Thyroid gland (tissue), 4 donors: Measurements from ENCODE around the gene UNKL.

Experiments used
- POLR2A ChIP-seq, 2 donors: fragments of 450-650 bp; IDR thresholded peaks; one replicate each; pipeline ENCODE4 v1.6.1; 2017; ENCODE audit warnings: antibody characterized with exemption in 2 of 2, mild to moderate bottlenecking in 2 of 2, moderate library complexity in 1 of 2
- TF ChIP-seq, protein P1 (sequence below), 6 experiments: fragments of 200-600 bp in 3 of 6; fragments of 450-650 bp in 3 of 6; sonication (generic) in 3 of 6; IDR thresholded peaks; one replicate each; pipeline ENCODE4 v1.5.1; 2016 to 2019; ENCODE audit warnings: antibody characterized with exemption in 6 of 6, mild to moderate bottlenecking in 2 of 6, inconsistent platforms in 1 of 6, moderate library complexity in 1 of 6

DNA sequence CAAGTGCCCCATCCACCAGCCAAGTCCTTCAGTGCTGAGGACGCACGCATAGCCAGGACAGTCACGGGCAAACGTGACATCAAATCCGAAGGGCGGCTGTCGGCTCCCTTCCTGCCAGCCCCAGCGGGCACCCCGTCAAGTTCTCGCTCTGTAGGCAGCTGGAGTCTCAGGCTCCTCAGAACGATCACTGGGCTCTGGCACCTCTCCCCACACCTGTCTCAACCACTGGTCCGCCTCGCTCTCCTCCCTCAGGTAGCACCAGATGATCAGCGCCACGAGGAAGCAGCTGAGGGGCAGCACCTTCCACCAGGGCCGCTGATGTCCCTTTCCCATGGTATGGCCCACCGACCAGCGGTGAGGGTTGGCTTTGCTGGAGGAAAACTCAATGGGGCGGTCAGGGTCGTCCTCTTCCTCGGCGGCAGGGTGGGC, 5.6 kb upstream of the UNKL start:
- TF ChIP-seq, protein P1, sequence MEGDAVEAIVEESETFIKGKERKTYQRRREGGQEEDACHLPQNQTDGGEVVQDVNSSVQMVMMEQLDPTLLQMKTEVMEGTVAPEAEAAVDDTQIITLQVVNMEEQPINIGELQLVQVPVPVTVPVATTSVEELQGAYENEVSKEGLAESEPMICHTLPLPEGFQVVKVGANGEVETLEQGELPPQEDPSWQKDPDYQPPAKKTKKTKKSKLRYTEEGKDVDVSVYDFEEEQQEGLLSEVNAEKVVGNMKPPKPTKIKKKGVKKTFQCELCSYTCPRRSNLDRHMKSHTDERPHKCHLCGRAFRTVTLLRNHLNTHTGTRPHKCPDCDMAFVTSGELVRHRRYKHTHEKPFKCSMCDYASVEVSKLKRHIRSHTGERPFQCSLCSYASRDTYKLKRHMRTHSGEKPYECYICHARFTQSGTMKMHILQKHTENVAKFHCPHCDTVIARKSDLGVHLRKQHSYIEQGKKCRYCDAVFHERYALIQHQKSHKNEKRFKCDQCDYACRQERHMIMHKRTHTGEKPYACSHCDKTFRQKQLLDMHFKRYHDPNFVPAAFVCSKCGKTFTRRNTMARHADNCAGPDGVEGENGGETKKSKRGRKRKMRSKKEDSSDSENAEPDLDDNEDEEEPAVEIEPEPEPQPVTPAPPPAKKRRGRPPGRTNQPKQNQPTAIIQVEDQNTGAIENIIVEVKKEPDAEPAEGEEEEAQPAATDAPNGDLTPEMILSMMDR (IDR thresholded peaks at IDR 0.05), result no peak
- no peak for TF ChIP-seq POLR2A (IDR thresholded peaks at IDR 0.05)
